GM19025 (cell line): Measurements from ENCODE around the gene SMS.

Experiments used
- ATAC-seq: cut with Tn5 transposase; IDR thresholded peaks from one replicate; pipeline ENCODE4 v1.9.1; 2021; ENCODE audit warnings: mild to moderate bottlenecking, low read depth, moderate library complexity; ENCODE audit not compliant: unreplicated experiment

SMS gene

DNA sequence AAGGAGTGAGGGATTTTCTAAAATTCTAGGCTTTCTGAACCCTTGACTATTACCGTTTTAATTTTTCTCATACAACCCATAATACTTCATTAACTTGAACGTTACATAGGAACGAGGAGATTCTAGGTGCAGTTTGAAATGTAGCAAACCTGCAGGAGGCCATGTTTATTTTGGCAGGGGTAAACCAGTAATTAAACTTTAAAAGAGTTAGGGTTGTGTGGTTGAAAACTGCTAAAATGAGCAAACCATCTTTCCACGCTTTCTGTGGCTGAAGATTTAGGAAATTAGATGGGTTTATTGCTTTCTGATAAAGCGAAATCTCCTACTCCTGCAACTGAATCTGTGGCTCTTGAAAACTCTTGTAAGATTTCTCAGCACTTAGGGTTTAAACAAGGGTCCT is 93.3 kb downstream of the SMS start:
- no peak for ATAC-seq

GRCh38 chrX:22035236-22035635 is 94.7 kb downstream of the SMS start:
- ATAC-seq, result no peak

GRCh38 chrX:22037225-22037624 is 96.7 kb downstream of the SMS start:
- ATAC-seq, result no peak

DNA sequence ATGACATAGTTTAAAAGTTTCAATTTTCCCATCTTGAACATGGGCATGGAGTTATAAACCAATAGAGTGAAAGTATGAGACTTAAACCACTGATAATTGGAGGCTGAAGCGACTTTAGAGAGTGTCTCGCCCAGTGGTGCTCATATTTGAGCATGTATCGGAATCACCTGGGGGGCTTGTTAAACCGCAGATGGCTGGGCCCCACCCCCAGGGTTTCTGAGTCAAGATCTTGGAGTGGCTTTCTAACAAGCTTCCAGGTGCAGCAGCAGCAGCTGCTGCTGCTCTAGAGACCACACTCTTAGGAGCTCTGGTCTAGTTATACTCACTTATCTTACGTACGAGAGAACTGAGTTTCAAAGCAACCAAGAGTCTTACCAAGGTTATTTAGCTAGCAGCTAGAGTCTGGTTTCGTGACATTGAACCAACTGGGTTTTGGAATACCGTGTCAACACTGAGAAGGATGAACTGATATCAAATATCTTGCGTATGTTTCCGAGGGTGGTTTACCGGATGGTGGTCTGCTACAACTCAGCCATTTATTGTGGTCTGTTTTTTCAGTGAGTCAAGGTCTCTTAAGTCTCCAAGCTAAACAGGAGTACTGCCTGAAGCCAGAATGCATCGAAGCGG is 97.5 kb downstream of the SMS start:
- ATAC-seq, result no peak

GRCh38 chrX:22039541-22039940 is 99.0 kb downstream of the SMS start:
- ATAC-seq, result no peak

DNA sequence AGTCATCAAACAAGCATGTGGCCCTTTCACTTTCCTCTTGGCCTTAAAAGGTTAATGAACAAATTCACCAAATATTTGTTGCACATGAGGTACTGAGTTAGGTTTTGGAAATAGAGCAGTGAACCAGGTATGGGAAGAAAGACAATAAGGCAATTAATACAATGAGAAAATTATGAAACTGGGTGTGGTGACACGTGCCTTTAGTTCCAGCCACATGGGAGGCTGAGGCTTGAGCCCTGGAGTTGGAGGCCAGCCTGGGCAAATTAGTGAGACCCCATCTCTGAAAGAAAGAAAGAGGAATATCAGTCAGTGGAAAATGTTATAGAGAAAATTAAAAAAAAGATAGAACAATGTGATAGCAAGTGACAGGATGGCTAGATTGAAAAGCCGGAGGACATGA is 99.7 kb downstream of the SMS start:
- no peak for ATAC-seq

DNA sequence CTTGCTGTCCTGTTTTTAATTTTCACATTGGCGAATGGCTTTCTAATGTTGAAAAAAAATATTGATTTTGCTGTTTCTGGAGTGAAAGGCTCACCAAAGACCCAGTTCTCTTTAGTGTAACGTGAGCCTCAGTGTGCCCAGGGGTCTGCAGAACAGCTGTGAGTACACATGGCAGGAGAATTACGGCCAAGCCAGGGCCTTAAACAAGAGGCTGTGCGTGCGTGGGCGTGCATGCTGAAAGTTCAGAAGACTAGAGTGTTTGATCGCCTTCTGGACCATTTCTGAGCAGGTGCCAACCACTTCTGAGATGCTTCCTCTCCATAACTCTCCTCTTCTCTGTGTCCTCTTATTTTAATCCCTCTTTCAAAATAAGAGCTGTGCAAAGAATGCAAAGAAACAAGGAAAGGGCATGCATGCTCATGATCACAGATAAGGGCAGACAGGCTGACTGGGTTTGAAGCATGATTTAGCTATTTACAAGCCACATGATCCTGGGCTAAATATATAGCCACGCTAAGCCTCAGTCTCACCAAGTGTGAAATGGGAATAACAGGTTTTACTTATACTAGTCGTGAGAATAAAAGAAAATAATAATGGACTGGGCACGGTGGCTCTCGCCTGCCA is 101.5 kb downstream of the SMS start:
- ATAC-seq, result no peak

DNA sequence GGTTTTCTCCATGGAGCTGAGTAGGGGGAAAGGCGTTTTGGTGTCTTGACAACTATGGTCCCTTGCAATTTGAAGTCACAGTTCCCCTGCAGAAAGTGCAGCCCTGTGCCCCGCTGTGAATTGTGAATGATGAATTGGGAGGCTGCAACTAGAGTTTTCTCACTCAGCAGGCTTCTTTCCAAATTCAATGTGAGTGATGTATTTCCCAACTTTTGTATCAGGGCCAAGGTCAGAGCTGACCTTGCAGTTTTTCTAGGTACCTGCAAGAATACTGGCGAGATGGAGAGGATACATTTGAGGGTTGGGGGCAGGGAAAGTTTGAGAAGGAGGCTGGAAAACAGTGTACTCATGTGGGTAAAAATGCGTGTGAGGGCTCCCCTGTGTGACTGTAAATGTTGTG is 103.4 kb downstream of the SMS start:
- no peak for ATAC-seq
